Fibroblast of mammary gland (primary cell): Measurements from ENCODE around the gene LRP8.
A peak's percentile ranks its signal among the peaks of the same experiment; 100 is the strongest.

Source experiments
- DNase-seq: peaks from one replicate; pipeline ENCODE4 v3.0.0-alpha.2; 2010; ENCODE audit warnings: low read depth
- H3K4me3 ChIP-seq: 2 replicates; pipeline ENCODE4 v1.5.1; 2011; ENCODE audit warnings: low read depth, mild to moderate bottlenecking, low read length, moderate library complexity; ENCODE audit not compliant: control insufficient read depth
- CTCF ChIP-seq: conservative IDR thresholded peaks from 2 replicates; pipeline ENCODE4 v1.5.1; 2011; ENCODE audit warnings: low read depth, low read length, inconsistent platforms; ENCODE audit not compliant: control insufficient read depth, insufficient read depth

Gene LRP8

DNA sequence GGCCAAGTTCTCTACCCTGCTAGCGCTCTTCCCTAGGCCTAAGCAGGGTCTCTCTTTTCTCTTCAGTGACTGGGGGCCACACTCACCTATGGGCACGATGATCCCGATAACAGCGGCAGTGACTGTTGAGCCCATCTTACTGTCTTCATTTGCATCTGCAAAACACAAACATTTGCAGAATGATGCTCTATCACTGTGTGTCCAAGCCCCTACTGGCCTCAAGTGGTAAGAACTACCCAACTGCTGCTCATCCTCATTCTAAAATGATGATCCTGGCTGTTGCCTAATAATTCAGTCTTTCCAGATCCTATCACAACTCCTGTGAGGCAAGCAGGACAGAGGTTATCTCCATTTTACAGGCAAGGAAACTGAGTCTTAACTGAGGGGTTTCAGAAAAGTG is 72.8 kb downstream of the LRP8 start:
- TF ChIP-seq CTCF = peak; percentile 15
- no peak overlapping the region for H3K4me3 ChIP-seq
- DNase-seq = no peak

DNA sequence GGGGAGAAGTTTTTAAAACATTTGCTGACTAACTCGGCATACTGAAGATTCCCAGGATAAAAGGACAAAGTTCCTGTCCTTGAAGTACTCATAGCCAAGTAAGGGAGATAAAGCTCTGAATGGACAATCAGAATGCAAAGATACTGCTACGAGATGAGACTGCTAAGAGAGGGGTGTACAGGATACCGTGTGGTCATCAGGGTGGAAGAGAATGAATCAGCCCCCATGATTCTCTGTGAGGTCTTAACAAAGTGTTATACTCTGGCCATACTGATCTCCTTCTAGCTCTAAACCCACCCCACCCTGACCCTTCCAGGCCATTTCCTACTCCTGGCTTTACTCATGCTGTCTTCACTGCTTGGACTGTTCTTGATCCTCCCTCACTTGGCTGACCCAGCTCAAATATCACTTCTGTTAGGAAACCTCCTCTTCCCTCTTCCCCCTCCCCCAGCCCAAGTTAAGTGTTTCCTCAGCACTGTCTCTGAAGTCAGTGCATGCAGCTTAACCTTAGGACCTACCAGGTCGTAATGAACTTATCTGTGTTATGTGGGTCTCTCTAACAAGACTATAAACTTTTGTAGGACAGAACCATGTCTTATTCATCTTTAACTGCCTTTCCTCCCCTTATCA is 73.7 kb downstream of the LRP8 start:
- no peak overlapping the region for H3K4me3 ChIP-seq
- no peak for TF ChIP-seq CTCF
- DNase-seq = peak; percentile 46

- DNase-seq = no peak
- TF ChIP-seq CTCF = no peak
- no peak overlapping the region for H3K4me3 ChIP-seq
Measured at GRCh38 chr1:53250325-53250724, 77.5 kb downstream of the LRP8 start.

- no peak for DNase-seq
- TF ChIP-seq CTCF = no peak
- no peak overlapping the region for H3K4me3 ChIP-seq
Measured at GRCh38 chr1:53249706-53250105, 78.2 kb downstream of the LRP8 start.

DNA sequence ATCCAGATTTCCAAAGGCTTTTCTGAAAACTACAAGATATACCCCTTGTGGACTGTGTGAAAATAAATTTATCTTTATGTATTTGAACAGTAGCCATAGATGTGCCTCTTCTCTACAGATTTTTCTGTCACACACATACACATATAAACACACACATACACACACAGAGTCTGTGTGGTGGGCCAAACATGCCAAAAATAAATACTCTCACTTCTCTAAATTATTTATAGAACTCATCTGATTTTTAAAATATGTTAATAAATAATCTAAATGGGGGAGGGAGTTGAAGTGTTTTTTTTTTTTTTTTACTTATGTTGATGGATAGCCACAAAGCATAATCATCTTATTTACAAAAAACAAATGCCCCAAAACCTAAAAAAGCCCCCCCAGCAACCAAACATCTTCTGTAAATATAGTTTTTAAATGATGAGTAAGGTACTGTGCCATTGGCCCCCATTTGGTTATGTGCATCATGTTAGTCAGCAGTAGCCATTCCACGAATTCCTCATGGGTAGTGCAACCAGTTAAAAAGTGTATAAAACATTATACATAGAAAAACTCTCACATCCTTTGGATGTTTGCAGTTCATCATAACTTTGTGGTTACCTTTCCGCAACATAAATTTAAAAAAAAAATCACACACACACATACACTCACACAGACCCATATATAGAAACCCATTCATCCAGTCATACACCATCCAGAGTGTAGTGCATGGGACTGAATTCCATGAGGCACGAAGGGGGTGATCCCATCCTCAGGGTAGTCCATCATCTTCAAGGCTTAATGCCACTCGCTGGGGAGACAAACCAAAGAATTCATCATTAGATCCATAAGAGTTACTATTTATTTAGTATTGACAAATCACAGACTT is 81.4 kb downstream of the LRP8 start:
- peak; percentile 24 for DNase-seq

DNA sequence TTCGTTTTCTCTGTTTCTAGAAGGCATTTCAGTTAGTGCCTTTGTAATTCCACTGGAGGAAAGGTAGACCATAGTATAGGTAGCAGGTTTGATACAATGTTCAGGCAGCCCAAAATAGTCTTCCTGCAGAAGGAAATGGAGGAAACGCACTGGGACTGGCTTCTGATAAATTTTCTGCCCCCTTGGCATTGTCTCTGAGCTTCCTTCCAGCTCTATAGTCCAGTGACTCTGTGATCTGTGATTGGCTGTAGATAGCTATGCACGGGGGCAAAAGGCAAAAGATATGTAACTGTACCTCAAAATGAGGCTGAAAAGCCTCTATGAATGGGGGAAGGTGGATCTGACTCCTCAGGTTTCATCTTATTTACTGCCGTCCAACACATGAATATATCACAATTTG is 83.7 kb downstream of the LRP8 start:
- TF ChIP-seq CTCF = no peak
- no peak overlapping the region for H3K4me3 ChIP-seq
- no peak for DNase-seq

More for the DNA sequence above, 81.4 kb downstream of the LRP8 start:
- H3K4me3 ChIP-seq = no peak overlapping the region
- TF ChIP-seq CTCF = no peak
